Epithelial cell of prostate (primary cell): ENCODE data around the gene CFAP74.

Experiments
- DNase-seq: peaks from one replicate; pipeline ENCODE4 v3.0.0-alpha.2; 2011; ENCODE audit warnings: low read depth, low spot score
- H3K27ac ChIP-seq: fragments of 450-650 bp; 2 replicates; pipeline ENCODE4 v1.5.1; 2017; ENCODE audit warnings: mild to moderate bottlenecking

CFAP74 gene

DNA sequence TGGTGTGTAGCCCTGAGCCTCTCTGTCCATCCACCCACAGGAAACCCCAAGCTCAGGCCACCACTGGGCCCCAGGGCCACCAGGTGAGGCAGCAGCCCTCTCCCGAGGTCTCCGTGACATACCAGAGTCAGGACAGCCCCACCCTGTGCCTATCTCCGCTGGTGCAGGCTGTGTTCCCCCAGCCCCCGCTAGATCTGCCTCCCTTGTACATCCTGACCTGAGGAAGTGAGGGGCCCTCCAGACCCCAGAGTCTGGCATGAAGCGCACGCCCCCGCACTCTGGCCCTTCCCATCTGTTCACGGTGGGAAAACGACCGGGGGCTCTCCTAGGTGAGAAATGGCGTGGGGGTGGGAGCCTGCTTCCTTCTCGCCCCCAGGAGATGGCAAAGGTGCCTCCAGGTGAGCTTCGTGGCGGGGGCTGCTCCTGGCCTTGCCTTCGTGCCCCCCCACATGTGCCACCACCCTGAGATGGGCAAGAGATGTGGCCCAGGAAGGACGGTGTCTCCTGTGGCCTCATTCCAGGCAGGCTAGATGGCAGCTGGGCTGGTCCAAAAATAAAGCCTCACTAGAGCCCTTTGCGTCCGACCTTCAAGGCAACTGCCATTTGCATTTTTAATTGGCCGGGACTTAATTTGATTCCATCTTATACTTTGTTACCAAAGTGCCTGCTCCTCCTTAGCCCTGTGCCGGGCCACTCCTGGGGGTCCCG is 18.6 kb upstream of the CFAP74 start:
- no peak overlapping the region for H3K27ac ChIP-seq
- no peak for DNase-seq

GRCh38 chr1:2021550-2021949 is 18.0 kb upstream of the CFAP74 start:
- H3K27ac ChIP-seq = no peak overlapping the region
- no peak for DNase-seq

DNA sequence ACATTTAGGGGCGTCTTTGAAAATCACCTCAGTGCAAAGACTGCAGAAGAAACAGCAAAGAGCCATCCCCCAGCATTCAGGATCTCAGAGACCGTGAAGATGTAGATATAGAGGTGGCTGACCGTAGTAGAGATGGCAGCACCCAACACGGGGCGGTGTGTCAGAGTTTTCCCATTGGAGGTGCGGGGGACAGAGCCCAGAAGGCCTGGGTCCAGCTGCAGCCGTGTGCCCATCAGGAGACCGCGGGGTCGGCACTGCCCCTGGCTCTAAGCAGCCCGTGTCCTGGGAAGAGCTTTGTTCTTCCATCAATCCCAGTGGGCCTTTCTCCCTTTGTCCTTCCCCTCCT is 16.7 kb upstream of the CFAP74 start:
- no peak overlapping the region for H3K27ac ChIP-seq
- DNase-seq = no peak

DNA sequence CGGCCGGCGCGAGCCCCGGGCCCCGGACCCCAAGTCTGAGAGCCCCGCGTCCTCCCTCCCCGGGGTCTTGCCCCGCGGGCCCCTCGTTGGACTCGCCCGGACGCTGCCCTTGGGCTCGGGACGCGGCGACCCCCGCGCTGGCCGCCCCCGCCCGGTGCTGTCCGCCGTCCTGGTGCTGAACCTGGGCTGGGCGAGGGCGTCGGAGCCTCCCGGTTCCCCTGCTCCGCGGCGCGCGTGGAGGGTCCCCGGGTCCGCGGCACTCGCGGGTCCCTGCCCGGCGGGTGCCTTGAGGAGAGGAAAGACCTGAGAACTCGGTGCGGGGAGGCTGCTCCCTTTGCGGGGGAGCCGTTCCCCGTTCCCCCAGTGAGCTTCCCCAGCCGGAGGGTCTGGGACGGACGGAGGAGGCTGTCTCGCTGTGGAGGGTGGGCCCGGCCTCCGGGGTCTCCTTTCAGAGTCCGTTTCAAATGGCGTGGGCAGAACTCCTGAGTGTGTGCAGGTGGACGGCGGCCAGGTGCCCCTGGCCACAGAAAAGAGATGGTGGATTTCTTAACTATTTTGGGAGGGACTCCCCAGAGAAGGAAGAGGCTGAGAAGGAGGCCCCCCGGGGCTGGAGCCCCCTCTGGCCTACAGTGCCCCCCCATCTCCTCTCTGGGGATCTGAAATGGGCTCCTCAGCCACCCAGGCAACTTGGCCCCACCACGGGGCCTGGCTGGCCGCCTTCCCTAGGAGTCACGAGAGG is 16.2 kb upstream of the CFAP74 start:
- no peak for DNase-seq
- H3K27ac ChIP-seq = no peak overlapping the region

DNA sequence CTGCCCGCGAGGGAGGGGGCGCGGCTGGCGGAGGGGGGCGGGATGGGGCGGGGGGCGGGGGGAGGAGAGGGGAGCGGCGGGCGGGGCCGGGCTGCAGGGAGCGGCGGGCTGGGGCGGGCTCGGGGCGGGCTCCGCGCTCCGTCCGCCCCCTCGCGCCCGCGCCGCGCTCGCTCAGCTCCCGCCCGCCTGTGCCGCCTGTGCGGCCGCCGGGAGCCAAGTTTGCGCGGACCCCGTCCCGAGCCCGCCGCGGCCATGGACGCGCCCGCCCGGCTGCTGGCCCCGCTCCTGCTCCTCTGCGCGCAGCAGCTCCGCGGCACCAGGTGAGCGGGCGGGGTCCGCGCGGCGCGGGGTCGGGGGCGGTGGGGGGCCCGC is 15.6 kb upstream of the CFAP74 start, which contains the start of gene GABRD:
TSS of gene GABRD (plus strand) at position 174 of the 372 bp plus-strand sequence. CDS start at position 253, 79 bp downstream.
- no peak for DNase-seq
- no peak within 1 kb of the TSS for H3K27ac ChIP-seq

GRCh38 chr1:2018217-2019171 is 14.9 kb upstream of the CFAP74 start:
- DNase-seq = no peak
- H3K27ac ChIP-seq = no peak overlapping the region

DNA sequence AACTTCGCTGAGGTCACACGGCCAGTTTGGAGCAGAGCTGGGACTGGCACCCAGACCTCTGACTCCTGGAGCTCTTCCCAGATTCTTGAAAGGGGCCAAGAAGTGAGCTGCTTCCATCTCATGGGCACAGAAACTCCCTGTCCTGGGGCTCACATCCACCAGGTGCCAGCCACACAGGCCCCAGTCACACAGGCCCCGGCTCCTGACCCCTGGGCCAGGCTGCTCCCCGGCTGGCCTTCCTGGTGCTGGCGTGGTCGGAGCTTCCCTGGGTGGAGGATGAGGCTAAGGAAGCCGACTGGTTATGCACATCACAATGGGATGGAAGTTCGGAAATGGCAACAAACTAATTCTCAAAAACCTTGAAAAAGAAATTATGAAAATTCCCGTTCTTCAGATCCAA is 12.5 kb upstream of the CFAP74 start:
- DNase-seq = no peak
- H3K27ac ChIP-seq = no peak overlapping the region

- no peak overlapping the region for H3K27ac ChIP-seq
- DNase-seq = no peak
Measured at GRCh38 chr1:2014741-2015735, 11.5 kb upstream of the CFAP74 start.

GRCh38 chr1:2014181-2014580 is 10.6 kb upstream of the CFAP74 start:
- DNase-seq = no peak
- no peak overlapping the region for H3K27ac ChIP-seq

GRCh38 chr1:2009101-2010053 is 5.8 kb upstream of the CFAP74 start:
- H3K27ac ChIP-seq = no peak overlapping the region
- no peak for DNase-seq

- DNase-seq = no peak
- no peak overlapping the region for H3K27ac ChIP-seq
Measured at GRCh38 chr1:2004856-2005255, 1.3 kb upstream of the CFAP74 start.

DNA sequence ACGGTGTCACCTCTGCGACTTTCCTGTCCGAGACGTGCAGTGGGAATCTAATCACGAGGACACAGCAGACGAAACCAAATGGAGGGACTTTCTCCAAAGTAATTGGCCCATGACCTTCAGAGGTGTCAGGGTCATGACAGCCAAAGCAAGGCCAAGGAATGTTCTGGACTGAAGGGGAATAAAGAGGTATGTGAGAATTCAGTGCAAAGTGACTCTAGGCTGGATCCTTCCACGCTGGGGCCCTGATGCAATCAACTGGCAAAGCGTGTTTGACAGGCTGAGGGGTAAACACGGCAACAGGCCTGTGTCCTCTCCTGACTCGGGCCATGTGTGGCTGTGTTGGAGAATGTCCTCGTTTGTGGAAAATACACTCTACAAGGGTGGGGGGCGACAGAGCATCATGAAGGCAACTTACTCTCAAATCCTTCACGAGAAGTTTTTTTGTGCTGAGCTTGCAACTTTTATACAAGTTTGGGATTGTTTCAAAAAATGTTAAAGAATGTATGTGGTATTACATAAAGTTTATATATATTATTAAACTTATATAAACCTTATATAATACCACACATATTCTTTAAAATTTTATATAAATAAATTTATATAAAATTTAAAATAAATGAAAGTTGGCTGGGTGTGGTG is 1.7 kb downstream of the CFAP74 start:
- DNase-seq = no peak
- no peak overlapping the region for H3K27ac ChIP-seq

- DNase-seq = no peak
- no peak overlapping the region for H3K27ac ChIP-seq
Measured at GRCh38 chr1:2000850-2001249, 2.7 kb downstream of the CFAP74 start.

GRCh38 chr1:2000432-2000831 is 3.2 kb downstream of the CFAP74 start:
- no peak overlapping the region for H3K27ac ChIP-seq
- no peak for DNase-seq

DNA sequence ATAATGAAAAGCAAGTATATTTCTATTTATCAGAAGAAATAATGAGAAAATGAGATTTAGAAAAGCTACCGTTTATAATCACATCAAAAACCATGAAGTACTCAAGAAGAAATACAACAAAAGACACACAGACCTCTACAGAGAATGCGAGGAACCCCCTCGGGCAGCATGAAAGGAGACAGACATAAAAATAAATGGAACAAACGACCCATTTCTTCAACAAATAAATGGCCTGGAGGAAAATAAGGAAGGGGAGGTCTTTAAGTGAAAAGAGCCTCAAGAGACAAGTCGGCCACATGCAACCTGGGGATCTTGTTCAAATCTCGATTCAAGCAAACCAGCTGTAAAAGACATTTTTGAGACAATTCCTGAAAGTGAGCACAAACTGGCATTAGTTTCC is 6.0 kb downstream of the CFAP74 start:
- no peak overlapping the region for H3K27ac ChIP-seq
- DNase-seq = no peak

GRCh38 chr1:1996207-1996651 is 7.4 kb downstream of the CFAP74 start:
- no peak overlapping the region for H3K27ac ChIP-seq
- no peak for DNase-seq

DNA sequence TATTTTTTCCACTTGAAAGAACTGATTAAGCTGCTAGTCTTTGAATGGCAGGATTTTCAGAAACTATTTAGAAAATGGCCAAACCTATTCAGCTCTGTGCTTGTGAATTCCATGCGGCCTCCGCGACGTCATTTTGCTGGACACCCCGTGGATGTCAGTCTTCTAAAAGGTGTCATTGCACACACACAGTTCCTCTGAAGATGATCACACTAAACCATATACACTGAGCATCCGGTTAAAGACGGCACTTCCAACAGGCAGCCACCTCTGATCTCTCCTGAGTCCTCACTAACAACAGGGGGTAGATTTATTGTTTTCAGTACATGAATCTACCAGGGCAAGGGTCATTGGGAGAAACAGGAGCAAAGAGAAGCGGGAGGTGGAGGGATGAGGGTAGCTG is 9.1 kb downstream of the CFAP74 start:
- no peak for DNase-seq
- H3K27ac ChIP-seq = no peak overlapping the region

DNA sequence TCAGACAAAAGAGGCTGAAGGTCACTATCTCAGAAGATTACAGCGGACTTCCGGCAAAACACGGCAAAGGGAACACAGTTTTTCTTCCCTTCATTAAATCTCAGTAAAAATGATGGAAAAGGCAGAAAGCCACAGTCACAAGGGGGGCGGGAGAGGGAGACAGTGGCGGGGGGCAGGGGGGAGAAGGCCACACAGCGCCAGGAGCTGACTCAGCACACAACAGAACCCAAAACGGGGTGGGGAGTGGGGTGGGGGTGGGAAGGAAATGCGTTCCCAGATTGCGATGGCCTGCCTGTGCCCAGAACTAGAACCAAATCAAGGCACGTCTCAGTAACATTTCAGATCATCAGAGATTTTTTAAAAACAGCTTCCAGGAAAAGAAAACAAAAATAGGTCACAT is 13.4 kb downstream of the CFAP74 start:
- H3K27ac ChIP-seq = no peak overlapping the region
- DNase-seq = no peak
